Gastroesophageal sphincter (tissue), 3 donors: ENCODE data around the gene PRKG1.

Experiments
- POLR2A ChIP-seq, 2 donors: fragments of 450-650 bp; IDR thresholded peaks; one replicate each; pipeline ENCODE4 v1.6.1; 2017; ENCODE audit warnings: antibody characterized with exemption in 2 of 2, mild to moderate bottlenecking in 2 of 2, moderate library complexity in 1 of 2
- POLR2AphosphoS5 ChIP-seq: sonication (generic); formaldehyde crosslinking; IDR thresholded peaks from one replicate; pipeline ENCODE4 v1.6.1; 2017; ENCODE audit warnings: antibody characterized with exemption
- TF ChIP-seq, protein P1 (sequence below), 4 experiments: fragments of 200-600 bp in 2 of 4; fragments of 450-650 bp in 2 of 4; sonication (generic) in 1 of 4; IDR thresholded peaks; one replicate each; pipeline ENCODE4 v1.5.1; 2017 to 2019; ENCODE audit warnings: antibody characterized with exemption in 4 of 4, mild to moderate bottlenecking in 2 of 4, moderate library complexity in 2 of 4

DNA sequence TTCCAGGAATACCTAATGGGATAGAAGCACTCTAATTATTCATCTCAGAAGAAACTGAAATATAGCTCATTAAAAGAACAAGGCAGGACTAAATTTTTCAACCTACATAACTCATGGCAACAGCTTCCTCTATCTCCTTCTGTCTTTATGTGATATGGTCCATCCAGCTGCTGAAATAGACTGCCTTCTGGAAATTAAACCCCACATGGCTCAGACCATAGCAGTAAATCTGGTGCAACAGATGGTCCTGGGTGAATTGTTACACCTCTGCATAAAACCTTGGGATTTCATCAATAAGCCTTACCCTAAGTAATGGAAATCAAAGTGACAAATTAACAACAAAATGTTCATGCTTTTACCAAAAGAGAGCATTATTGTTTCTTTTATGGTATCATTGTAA is 830.7 kb downstream of the PRKG1 start:
- TF ChIP-seq, protein P1, sequence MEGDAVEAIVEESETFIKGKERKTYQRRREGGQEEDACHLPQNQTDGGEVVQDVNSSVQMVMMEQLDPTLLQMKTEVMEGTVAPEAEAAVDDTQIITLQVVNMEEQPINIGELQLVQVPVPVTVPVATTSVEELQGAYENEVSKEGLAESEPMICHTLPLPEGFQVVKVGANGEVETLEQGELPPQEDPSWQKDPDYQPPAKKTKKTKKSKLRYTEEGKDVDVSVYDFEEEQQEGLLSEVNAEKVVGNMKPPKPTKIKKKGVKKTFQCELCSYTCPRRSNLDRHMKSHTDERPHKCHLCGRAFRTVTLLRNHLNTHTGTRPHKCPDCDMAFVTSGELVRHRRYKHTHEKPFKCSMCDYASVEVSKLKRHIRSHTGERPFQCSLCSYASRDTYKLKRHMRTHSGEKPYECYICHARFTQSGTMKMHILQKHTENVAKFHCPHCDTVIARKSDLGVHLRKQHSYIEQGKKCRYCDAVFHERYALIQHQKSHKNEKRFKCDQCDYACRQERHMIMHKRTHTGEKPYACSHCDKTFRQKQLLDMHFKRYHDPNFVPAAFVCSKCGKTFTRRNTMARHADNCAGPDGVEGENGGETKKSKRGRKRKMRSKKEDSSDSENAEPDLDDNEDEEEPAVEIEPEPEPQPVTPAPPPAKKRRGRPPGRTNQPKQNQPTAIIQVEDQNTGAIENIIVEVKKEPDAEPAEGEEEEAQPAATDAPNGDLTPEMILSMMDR (IDR thresholded peaks at IDR 0.05) = no peak
- TF ChIP-seq POLR2AphosphoS5 (no peak), POLR2A (IDR thresholded peaks at IDR 0.05) (no peak)
